Measurements from ENCODE around the gene RPP25. TPM values are rescaled to one million over a fixed set of nuclear protein-coding genes. Genes with fewer than 3 reads are reported as not detected.

RPP25 gene, protein sequence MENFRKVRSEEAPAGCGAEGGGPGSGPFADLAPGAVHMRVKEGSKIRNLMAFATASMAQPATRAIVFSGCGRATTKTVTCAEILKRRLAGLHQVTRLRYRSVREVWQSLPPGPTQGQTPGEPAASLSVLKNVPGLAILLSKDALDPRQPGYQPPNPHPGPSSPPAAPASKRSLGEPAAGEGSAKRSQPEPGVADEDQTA
- 1 to 10 TPM; 3.5 to 4.2 TPM for total RNA-seq

DNA sequence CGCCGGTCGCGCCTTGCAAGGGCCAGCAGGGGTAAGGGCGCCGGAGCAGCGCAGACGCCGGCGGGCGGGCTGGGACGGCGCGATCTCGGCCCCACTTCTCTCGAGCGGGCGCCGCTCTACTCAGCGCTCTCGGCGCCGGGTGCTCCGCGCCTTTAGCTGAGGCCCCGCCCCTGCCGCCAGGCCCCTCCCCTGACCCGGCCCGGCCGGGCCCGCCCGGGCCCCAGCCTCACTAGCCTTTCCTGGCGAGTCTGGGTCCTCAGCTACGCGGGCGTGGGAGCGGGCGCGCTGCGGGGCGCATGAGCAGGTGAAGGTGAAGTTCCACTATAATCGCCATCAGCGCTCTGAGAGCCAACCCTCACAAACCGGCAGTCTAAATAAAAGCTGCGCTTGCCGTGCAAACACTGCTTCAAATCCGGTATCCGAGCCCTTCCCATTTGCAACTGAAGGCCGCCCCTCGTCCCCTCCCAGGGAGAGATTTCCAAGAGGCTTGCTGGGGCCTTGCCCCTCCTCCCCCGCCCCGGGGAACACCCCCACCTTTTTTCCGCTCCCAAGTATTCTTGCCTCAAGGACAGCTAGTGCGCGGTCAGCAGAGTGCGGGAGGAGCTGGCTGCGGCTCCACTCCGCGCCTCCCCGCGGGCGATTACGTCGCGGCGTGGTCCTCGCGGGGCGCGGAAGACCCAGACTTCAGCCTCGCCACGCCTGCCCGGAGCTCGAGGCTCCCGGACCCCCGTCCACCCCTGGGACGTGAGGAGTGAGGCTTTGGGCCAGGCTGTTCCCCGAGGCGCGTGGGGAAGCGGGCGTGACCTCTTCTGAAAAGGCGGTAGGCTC is at the start of gene RPP25:
Gene RPP25 (minus strand): TSS at position 125 of the 828 bp plus-strand sequence. CDS start 189 bp downstream, outside the sequence.
- ATAC-seq (ENCODE audit: low read depth) = peak; percentile 93
- Mint-ChIP-seq H3K27me3 (peaks cover 43% of the 10 kb centered on the region), H3K4me1 (peaks cover 29% of the 10 kb centered on the region), H3K9me3 (no peaks in the 10 kb centered on the region), H3K4me3 (peak within 1 kb of the TSS; percentile 73), H3K36me3 (no peaks in the 10 kb centered on the region), H3K27ac (no peak within 1 kb of the TSS)
- POLR2A ChIA-PET = interaction anchor here (0.8 to 1.6 kb wide), 7 partner anchors 9 to 339 kb away, joined by 3 to 7 read pairs (median 4); partner anchors contain the start of genes FAM219B, PPCDC and SCAMP5
- DNase-seq = peak; percentile 86

DNA sequence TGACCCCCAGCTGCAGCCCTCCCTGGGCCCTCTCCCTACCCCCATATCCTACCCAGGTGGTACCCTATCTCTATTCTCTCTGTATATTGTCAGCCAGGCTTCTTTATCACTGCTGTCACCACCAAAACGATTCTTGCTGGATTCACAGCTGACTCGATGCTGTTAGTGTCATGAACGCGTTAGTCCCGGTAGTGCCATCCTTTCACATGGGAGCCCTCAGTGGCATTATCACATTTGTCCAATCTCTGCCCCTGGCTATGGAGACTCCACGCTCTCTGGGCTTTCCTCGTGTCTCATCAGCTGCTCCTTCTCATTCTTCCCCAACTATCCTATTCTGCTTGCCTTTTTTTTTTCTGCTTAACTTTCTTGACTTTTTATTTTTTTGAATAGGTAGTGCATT is 45.8 kb upstream of the RPP25 start:
- ATAC-seq (ENCODE audit: low read depth) = no peak
- H3K27ac Mint-ChIP-seq = no peak overlapping the region

DNA sequence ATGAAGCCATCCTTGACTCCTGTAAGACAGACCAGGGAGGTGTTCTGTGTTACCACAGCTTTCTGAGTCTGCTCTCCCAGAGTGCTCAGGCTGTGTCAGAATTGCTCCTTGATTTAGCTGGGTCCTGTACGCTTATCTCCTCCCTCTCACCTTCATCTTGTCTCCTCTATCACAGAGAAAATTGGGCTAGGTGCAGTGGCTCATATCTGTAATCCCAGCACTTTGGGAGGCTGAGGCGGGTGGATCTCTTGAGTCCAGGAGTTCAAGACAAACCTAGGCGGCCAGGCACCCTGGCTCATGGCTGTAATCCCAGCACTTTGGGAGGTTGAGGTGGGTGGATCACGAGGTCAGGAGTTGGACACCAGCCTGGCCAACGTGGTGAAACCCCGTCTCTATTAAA is 44.7 kb upstream of the RPP25 start:
- POLR2A ChIA-PET = no interaction called here
- no peaks in the 10 kb centered on the region for H3K4me1 Mint-ChIP-seq
- no peaks in the 10 kb centered on the region for H3K9me3 Mint-ChIP-seq
- peaks cover 29% of the 10 kb centered on the region for H3K27me3 Mint-ChIP-seq
- H3K4me3 Mint-ChIP-seq = no peak overlapping the region
- H3K36me3 Mint-ChIP-seq = no peaks in the 10 kb centered on the region
- ATAC-seq (ENCODE audit: low read depth) = no peak
- no peak overlapping the region for H3K27ac Mint-ChIP-seq
- no peak for DNase-seq

More for the DNA sequence above, 45.8 kb upstream of the RPP25 start:
- Mint-ChIP-seq H3K4me3 (no peak overlapping the region), H3K36me3 (no peaks in the 10 kb centered on the region), H3K27me3 (peaks cover 20% of the 10 kb centered on the region), H3K9me3 (no peaks in the 10 kb centered on the region), H3K4me1 (no peaks in the 10 kb centered on the region)
- POLR2A ChIA-PET = no interaction called here
- no peak for DNase-seq

DNA sequence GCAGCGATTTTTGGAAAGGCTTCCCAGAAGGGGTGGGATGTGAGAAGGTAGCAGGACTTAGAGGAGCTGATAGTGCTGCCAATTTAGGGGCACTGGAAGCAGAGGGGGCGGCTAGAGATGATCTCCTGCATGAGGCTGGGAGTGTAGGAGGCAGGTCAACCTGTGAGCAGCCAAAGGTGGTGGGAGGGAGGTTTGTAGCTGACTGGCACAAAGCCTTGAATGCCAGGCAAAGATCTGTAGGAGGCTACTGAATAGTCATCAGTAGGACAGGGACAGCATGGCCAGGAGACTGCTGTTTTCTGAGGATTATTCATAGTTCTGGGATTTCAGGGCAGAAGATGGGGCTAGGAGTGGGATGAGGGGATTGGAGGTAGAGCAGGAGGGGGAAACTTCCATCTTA is 41.0 kb upstream of the RPP25 start:
- DNase-seq = no peak
- POLR2A ChIA-PET = no interaction called here
- H3K4me3 Mint-ChIP-seq = no peak overlapping the region
- H3K4me1 Mint-ChIP-seq = peaks cover 7% of the 10 kb centered on the region
- no peak for ATAC-seq (ENCODE audit: low read depth)
- H3K36me3 Mint-ChIP-seq = no peaks in the 10 kb centered on the region
- H3K27me3 Mint-ChIP-seq = peaks cover 31% of the 10 kb centered on the region
- no peak overlapping the region for H3K27ac Mint-ChIP-seq
- H3K9me3 Mint-ChIP-seq = no peaks in the 10 kb centered on the region

DNA sequence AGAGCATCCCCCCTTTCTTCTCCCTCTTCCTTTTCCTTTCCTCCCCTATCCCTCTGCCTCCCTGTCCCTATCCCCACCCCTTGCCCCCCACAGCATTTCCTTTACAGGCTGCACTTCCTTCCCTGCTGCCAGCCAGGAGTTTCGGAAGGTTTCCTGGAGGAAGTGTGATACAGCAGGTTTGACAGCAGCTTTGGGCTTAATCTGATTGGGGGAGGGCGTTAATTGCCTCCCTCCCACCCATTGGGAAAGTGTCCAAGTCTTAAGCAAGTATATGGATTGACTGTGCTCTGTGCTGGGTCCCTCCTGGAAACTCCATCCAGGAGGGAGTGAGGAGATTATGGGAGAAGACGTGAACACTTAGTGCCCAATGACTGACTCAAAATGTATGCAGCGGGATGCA is 40.6 kb upstream of the RPP25 start:
- Mint-ChIP-seq H3K27me3 (peaks cover 31% of the 10 kb centered on the region), H3K4me1 (peaks cover 7% of the 10 kb centered on the region), H3K4me3 (no peak overlapping the region), H3K9me3 (no peaks in the 10 kb centered on the region), H3K27ac (no peak overlapping the region), H3K36me3 (no peaks in the 10 kb centered on the region)
- no peak for DNase-seq
- POLR2A ChIA-PET = no interaction called here
- no peak for ATAC-seq (ENCODE audit: low read depth)

DNA sequence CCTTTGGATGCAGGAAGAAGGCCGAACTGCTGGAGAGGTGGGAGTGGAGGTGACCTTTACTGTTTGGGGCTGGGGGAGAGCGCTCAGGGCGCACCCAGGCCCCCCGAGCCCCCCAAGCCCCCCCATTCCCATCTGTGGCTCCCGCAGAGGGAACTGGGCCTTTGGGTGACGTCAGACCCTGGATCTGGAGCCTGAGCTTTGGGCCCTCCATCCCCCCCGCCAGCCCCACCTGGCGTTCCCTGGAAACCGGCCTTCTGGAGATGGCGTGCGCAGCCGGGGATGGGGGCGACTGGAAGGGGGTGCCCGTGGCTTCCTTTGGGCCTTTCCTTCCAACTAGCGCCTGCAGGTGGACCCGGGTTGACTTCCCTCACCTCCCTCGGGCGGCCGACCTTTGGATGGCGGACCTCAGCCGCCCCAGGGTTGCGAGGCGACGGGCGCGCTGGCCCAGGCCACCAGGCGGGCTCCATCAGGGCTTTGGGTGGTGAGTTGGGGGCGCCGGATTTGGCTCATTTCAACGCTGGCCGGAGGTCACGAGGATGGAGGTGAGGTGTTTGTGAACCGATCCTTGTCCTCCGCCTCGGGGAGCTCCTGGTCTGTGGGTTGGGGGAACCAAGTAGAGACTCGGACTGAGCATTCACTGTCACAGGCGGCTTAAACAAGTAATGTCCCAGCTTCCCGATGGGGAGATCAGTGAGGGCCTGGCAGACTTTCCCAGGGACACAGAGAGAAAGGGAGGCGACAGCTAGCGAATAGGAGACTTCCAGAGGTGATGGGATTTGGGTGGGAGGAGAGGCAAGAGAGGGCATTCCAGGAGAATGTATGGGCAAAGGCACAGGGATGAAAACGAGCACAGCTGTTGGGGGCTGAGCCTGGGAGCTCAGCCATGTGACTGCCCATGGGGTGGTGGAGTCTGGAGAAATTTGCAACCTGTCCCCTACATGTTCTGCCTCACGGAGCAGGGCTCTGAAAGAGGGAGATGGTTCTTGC is 39.5 kb upstream of the RPP25 start:
- POLR2A ChIA-PET = interaction anchor here (0.6 to 2.4 kb wide), 4 partner anchors 7 to 39 kb away, joined by 3 to 7 read pairs (median 4); partner anchors contain the start of genes PPCDC and RPP25
- no peak for ATAC-seq (ENCODE audit: low read depth)
- Mint-ChIP-seq H3K4me1 (peaks cover 7% of the 10 kb centered on the region), H3K36me3 (no peaks in the 10 kb centered on the region), H3K27ac (no peak overlapping the region), H3K9me3 (no peaks in the 10 kb centered on the region), H3K27me3 (peaks cover 31% of the 10 kb centered on the region), H3K4me3 (peak overlapping the region; percentile 45)
- DNase-seq = no peak

DNA sequence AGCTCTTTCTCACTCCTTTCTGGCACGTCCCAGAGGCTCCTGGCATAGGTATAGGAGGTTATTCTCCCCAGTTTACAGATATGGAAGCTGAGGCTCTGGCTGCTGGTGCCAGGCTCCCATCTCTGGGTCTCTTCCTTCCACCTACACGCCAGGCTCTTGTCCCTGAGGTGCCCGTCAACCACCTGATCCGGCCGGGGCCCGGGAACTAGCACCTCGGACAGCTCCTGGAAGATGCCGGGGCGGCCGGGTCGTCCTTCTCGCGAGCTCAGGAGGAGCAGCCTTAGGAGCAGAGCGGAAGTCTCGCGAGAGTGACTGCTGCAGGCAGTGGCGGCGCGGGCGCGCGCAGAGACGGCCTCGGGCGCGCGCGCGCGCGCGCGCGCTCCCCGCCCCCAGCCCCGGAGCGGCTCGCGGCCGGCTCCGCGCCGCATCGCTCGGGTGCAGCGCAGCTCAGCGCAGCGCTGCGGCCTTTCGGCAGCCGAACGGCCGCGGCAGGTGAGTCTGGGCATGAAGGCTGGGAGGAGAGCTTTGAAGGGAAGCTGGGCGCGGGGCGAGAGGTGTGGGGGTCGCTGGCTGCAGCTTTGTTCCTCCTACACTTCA is 38.7 kb upstream of the RPP25 start, which contains the start of gene SCAMP5:
Gene SCAMP5 (plus strand): TSS at position 382 of the 597 bp plus-strand sequence. CDS start 16,277 bp downstream, outside the sequence.
- POLR2A ChIA-PET = interaction anchor here (0.6 to 2.4 kb wide), 7 partner anchors 8 to 1001 kb away, joined by 3 to 7 read pairs (median 3); partner anchors contain the start of genes FAM219B, PML, PPCDC and RPP25
- Mint-ChIP-seq H3K27ac (no peak within 1 kb of the TSS), H3K4me1 (peaks cover 7% of the 10 kb centered on the region), H3K27me3 (peaks cover 36% of the 10 kb centered on the region), H3K9me3 (no peaks in the 10 kb centered on the region), H3K36me3 (no peaks in the 10 kb centered on the region), H3K4me3 (peak within 1 kb of the TSS; percentile 50)
- peak; percentile 98 for ATAC-seq (ENCODE audit: low read depth)
- peak; percentile 94 for DNase-seq

DNA sequence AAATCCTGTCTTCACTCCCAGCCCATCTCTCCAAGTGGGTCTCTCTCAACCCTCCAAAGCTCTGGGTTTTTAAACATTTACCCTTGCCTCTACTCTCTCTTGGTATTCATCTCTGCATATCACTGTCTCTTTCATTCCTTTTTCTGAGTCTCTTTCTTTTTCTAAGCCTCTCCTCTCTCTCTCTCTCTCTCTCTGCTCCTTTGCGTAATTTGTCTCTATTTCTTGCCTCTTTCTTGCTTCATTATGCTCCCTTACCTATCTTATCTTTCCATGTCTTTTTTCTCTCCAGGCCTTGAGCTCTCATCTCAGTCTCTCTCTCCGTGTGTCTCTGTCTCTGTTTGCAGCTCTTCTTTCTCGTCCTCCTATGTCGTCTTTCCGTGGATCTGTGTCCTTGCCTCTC is 38.1 kb upstream of the RPP25 start:
- Mint-ChIP-seq H3K4me1 (peaks cover 7% of the 10 kb centered on the region), H3K4me3 (peak overlapping the region; percentile 50), H3K27me3 (peaks cover 38% of the 10 kb centered on the region), H3K27ac (no peak overlapping the region), H3K9me3 (no peaks in the 10 kb centered on the region), H3K36me3 (no peaks in the 10 kb centered on the region)
- POLR2A ChIA-PET = interaction anchor here (0.8 to 2.4 kb wide), 4 partner anchors 29 to 1000 kb away, joined by 3 to 7 read pairs (median 4); partner anchors contain the start of genes PML, PPCDC and RPP25
- DNase-seq (no peak), ATAC-seq (ENCODE audit: low read depth) (no peak)

DNA sequence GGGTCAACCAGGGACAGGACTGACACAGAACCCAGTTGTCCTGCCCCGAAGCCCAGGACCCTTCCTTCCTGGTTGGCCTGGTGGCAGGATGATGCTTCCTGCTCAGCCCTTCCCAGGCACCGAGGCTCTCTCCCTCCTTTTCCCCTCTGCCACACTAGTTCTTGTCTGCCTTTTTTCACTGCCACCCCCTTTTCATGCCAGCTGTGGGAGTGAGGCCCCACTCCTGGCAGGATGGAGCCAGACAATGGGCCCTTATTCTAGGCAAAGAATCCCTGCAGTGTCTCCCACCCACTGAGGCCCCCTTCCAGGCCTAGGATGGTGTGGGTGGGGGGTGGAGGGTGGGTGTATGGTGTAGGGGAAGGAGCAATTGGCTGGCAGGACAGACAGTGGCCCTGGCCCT is 37.7 kb upstream of the RPP25 start:
- peaks cover 7% of the 10 kb centered on the region for H3K4me1 Mint-ChIP-seq
- no peak overlapping the region for H3K4me3 Mint-ChIP-seq
- DNase-seq (no peak), ATAC-seq (ENCODE audit: low read depth) (no peak)
- H3K9me3 Mint-ChIP-seq = no peaks in the 10 kb centered on the region
- POLR2A ChIA-PET = interaction anchor here (1.9 to 2.4 kb wide), 2 partner anchors 29 to 37 kb away, joined by 4 to 7 read pairs; partner anchors contain the start of genes PPCDC and RPP25
- peaks cover 39% of the 10 kb centered on the region for H3K27me3 Mint-ChIP-seq
- H3K36me3 Mint-ChIP-seq = no peaks in the 10 kb centered on the region
- no peak overlapping the region for H3K27ac Mint-ChIP-seq

DNA sequence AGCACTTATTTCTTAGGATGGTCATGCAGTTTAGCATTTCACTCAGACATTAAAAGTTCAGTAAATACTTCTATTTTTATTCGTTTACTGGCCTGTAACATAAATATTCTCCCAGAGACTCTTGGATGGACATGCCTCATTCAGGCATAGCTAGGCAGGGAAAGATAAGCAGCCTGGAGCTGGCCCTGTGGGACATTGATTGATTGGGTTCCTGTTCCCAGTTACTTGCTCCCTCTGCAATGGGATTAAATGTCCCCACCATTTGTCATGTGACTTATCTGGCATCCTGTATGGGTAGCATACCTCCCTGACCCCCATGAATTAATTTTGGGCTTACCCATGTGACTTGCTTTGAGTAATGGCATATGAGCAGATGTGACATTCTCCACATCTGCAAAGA is 36.0 kb upstream of the RPP25 start:
- Mint-ChIP-seq H3K27me3 (peaks cover 35% of the 10 kb centered on the region), H3K27ac (no peak overlapping the region), H3K36me3 (no peaks in the 10 kb centered on the region), H3K4me1 (peaks cover 7% of the 10 kb centered on the region), H3K4me3 (no peak overlapping the region), H3K9me3 (no peaks in the 10 kb centered on the region)
- no peak for DNase-seq
- POLR2A ChIA-PET = no interaction called here
- ATAC-seq (ENCODE audit: low read depth) = no peak

DNA sequence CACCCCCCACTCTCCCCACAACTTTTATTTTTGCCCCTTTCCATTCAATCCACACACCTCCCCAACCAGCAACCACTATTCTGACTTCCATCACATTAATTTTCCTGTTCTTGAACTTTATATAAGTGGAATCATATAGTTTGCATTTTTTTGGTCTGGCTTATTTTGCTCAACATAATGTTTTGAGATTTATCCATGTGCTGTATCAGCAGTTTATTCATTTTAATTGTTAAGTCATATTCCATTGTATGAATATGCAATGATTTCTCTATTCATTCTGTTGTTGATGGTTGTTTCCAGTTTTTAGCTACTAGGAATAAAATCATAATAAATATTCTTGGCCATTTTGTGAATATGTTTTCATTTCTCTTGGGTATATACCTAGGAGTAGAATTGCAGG is 33.0 kb upstream of the RPP25 start:
- H3K4me3 Mint-ChIP-seq = no peak overlapping the region
- H3K9me3 Mint-ChIP-seq = no peaks in the 10 kb centered on the region
- H3K36me3 Mint-ChIP-seq = no peaks in the 10 kb centered on the region
- no peak for DNase-seq
- POLR2A ChIA-PET = no interaction called here
- H3K4me1 Mint-ChIP-seq = peaks cover under 1% of the 10 kb centered on the region
- H3K27me3 Mint-ChIP-seq = peaks cover 13% of the 10 kb centered on the region
- ATAC-seq (ENCODE audit: low read depth) = no peak
- no peak overlapping the region for H3K27ac Mint-ChIP-seq

DNA sequence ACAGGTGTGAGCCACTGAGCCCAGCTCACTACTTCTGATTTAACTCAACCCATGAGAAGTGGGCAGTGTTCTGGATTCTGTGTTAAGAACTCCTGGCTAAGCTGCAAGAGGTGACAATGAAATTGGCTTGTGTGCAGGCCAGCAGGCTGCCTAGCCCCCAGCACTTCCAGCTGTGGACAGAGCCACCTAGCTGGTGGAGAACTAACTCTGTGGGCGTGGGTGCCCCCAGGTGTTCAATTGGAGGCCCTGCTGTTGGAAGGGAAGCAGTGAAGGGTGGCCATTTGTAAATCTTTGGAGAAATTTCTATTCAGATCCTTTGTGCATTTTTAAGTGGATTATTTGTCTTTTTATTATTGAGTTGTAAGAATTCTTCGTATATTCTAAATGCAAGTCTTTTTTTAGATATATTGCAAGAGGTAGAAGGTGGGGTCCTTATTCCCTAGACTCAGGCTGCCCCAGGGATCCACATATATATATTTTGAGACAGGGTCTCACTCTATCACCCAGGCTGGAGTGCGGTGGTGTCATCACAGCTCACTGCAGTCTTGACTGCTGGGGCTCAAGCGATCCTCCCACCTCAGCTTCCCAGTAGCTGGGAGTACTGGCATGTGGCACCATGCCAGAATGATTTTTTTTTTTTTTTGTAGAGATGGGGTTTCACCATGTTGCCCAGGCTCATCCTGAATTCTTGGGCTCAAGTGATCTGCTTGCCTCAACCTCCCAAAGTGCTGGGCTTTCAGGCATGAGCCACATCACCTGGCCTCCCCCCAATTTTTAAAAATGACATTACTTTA is 31.6 kb upstream of the RPP25 start:
- H3K4me3 Mint-ChIP-seq = no peak overlapping the region
- no peak overlapping the region for H3K27ac Mint-ChIP-seq
- peaks cover 6% of the 10 kb centered on the region for H3K4me1 Mint-ChIP-seq
- peak; percentile 54 for DNase-seq
- no peaks in the 10 kb centered on the region for H3K9me3 Mint-ChIP-seq
- ATAC-seq (ENCODE audit: low read depth) = peak; percentile 93
- no peaks in the 10 kb centered on the region for H3K36me3 Mint-ChIP-seq
- H3K27me3 Mint-ChIP-seq = peaks cover 13% of the 10 kb centered on the region
- POLR2A ChIA-PET = no interaction called here

Data from activated naive CD8-positive, alpha-beta T cell treated with anti-CD3 and anti-CD28 coated beads, Interleukin-2, amount 10 ng/mL, durations not matched to agents 7 days and 5 days (primary cell).